Parathyroid adenoma (tissue), 2 donors: ENCODE data around the gene ATP6V1D.
A peak's percentile ranks its signal among the peaks of the same experiment; 100 is the strongest.

Experiments used
- H2AFZ ChIP-seq: fragments of 300-600 bp; sonication (generic); one replicate; pipeline ENCODE4 v1.7.0; 2017; ENCODE audit warnings: antibody characterized with exemption, mild to moderate bottlenecking
- H3K27ac ChIP-seq: fragments of 300-600 bp; sonication (generic); one replicate; pipeline ENCODE4 v1.7.0; 2017
- H3K27me3 ChIP-seq: fragments of 300-600 bp; sonication (generic); one replicate; pipeline ENCODE4 v1.7.0; 2017; ENCODE audit warnings: low read length; ENCODE audit not compliant: control insufficient read depth, insufficient read depth
- H3K36me3 ChIP-seq: fragments of 300-600 bp; sonication (generic); one replicate; pipeline ENCODE4 v1.7.0; 2017; ENCODE audit warnings: low read length; ENCODE audit not compliant: control insufficient read depth, insufficient read depth
- H3K4me1 ChIP-seq: fragments of 300-600 bp; sonication (generic); one replicate; pipeline ENCODE4 v1.7.0; 2017; ENCODE audit warnings: control low read depth
- H3K4me2 ChIP-seq: fragments of 300-600 bp; sonication (generic); one replicate; pipeline ENCODE4 v1.7.0; 2017; ENCODE audit warnings: low read length
- H3K4me3 ChIP-seq: fragments of 300-600 bp; sonication (generic); one replicate; pipeline ENCODE4 v1.7.0; 2017; ENCODE audit warnings: low read depth, low read length
- H3K79me2 ChIP-seq: fragments of 300-600 bp; sonication (generic); one replicate; pipeline ENCODE4 v1.7.0; 2017; ENCODE audit warnings: control low read depth
- H3K9ac ChIP-seq: fragments of 300-600 bp; sonication (generic); one replicate; pipeline ENCODE4 v1.7.0; 2017; ENCODE audit warnings: mild to moderate bottlenecking
- H3K9me3 ChIP-seq: fragments of 300-600 bp; sonication (generic); one replicate; pipeline ENCODE4 v1.7.0; 2017; ENCODE audit warnings: low read length; ENCODE audit not compliant: control insufficient read depth
- TF ChIP-seq, protein P1 (sequence below): fragments of 300-600 bp; sonication (generic); IDR thresholded peaks from one replicate; pipeline ENCODE4 v1.7.0; 2017; ENCODE audit warnings: antibody characterized with exemption, mild to moderate bottlenecking
- donor health status: primary hyperparathyroidism.

Gene ATP6V1D

GRCh38 chr14:67360470-67361206 is 1.0 kb upstream of the ATP6V1D start:
- H3K9me3 ChIP-seq, result no peaks in the 10 kb centered on the region
- peak overlapping the region; percentile 78 for H2AFZ ChIP-seq
- TF ChIP-seq, protein P1, sequence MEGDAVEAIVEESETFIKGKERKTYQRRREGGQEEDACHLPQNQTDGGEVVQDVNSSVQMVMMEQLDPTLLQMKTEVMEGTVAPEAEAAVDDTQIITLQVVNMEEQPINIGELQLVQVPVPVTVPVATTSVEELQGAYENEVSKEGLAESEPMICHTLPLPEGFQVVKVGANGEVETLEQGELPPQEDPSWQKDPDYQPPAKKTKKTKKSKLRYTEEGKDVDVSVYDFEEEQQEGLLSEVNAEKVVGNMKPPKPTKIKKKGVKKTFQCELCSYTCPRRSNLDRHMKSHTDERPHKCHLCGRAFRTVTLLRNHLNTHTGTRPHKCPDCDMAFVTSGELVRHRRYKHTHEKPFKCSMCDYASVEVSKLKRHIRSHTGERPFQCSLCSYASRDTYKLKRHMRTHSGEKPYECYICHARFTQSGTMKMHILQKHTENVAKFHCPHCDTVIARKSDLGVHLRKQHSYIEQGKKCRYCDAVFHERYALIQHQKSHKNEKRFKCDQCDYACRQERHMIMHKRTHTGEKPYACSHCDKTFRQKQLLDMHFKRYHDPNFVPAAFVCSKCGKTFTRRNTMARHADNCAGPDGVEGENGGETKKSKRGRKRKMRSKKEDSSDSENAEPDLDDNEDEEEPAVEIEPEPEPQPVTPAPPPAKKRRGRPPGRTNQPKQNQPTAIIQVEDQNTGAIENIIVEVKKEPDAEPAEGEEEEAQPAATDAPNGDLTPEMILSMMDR, result no peak
- no peaks in the 10 kb centered on the region for H3K27me3 ChIP-seq
- H3K9ac ChIP-seq, result peak overlapping the region; percentile 1
- H3K27ac ChIP-seq, result peak overlapping the region; percentile 94
- no peaks in the 10 kb centered on the region for H3K4me1 ChIP-seq
- peaks cover 36% of the 10 kb centered on the region for H3K79me2 ChIP-seq
- H3K4me3 ChIP-seq, result peak overlapping the region; percentile 96
- peak overlapping the region; percentile 93 for H3K4me2 ChIP-seq
- H3K36me3 ChIP-seq, result no peaks in the 10 kb centered on the region

- peak overlapping the region; percentile 78 for H2AFZ ChIP-seq
- no peaks in the 10 kb centered on the region for H3K4me1 ChIP-seq
- TF ChIP-seq, protein P1, result no peak
- peak overlapping the region; percentile 84 for H3K4me2 ChIP-seq
- H3K27me3 ChIP-seq, result no peaks in the 10 kb centered on the region
- peaks cover 40% of the 10 kb centered on the region for H3K79me2 ChIP-seq
- H3K36me3 ChIP-seq, result no peaks in the 10 kb centered on the region
- no peaks in the 10 kb centered on the region for H3K9me3 ChIP-seq
- H3K9ac ChIP-seq, result peak overlapping the region; percentile 24
- H3K4me3 ChIP-seq, result peak overlapping the region; percentile 96
- peak overlapping the region; percentile 94 for H3K27ac ChIP-seq
These were observed 455 bp downstream of the ATP6V1D start for GRCh38 chr14:67358924-67359774.

GRCh38 chr14:67357969-67358354 is 1.6 kb downstream of the ATP6V1D start:
- H3K36me3 ChIP-seq, result no peaks in the 10 kb centered on the region
- H3K79me2 ChIP-seq, result peaks cover 37% of the 10 kb centered on the region
- H2AFZ ChIP-seq, result no peak overlapping the region
- H3K9ac ChIP-seq, result no peak overlapping the region
- peak overlapping the region; percentile 84 for H3K4me2 ChIP-seq
- H3K27me3 ChIP-seq, result no peaks in the 10 kb centered on the region
- H3K4me1 ChIP-seq, result no peaks in the 10 kb centered on the region
- TF ChIP-seq, protein P1, result no peak
- H3K9me3 ChIP-seq, result no peaks in the 10 kb centered on the region
- peak overlapping the region; percentile 96 for H3K4me3 ChIP-seq
- no peak overlapping the region for H3K27ac ChIP-seq

DNA sequence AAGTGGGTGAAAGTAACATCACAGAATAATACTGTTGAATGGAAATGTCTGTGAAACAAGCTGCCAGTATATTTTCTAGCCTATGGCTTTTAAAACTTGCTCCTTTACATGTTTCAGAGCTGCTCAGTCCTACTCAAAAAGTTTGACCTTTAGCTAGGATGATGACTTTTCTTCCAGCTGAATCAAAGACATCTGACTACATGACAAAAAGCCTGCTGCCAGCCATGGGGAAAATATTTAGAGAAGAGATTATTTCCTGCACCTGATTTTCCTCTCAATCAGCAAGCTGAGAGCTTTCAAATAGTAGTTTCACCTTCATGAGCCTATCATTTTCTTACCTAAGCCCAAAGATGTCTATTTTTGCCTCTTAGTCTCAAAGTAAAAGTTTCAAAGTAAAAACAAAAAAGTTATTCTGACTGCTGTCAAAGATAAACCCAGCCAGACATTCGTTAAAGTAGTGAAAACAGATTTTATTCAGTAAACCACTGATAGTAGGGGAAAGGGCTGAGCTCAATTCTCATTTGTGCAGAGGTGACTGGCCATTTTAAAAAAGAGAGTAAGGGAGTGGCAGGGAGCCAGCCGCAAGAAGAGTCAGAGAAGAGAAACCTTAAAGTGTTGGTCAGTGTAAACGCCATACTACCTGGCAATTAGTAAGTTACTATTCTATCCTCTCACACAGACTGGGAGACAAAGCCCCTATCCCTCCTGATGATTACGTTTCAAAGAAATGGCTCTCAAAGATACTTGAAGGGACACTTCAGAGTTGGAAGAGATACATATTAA is 2.2 kb downstream of the ATP6V1D start:
- Histone ChIP-seq H3K4me1 (no peaks in the 10 kb centered on the region), H3K27ac (no peak overlapping the region), H3K4me3 (peak overlapping the region; percentile 8), H3K79me2 (peaks cover 37% of the 10 kb centered on the region), H3K4me2 (peak overlapping the region; percentile 84), H2AFZ (no peak overlapping the region), H3K9me3 (no peaks in the 10 kb centered on the region), H3K36me3 (no peaks in the 10 kb centered on the region), H3K27me3 (no peaks in the 10 kb centered on the region), H3K9ac (no peak overlapping the region)
- TF ChIP-seq, protein P1, result no peak
